Activated T-cell treated with anti-CD3 and anti-CD28 coated beads, Interleukin-2, amount 50 U/mL, for 72 hours (primary cell): ENCODE measurements around the gene SLC13A2. TPM values are rescaled to one million over a fixed set of nuclear protein-coding genes. Genes with fewer than 3 reads are reported as not detected.

Experiments used
- ATAC-seq, 2 donors: fragments of 150-1000 bp; cut with Tn5 transposase; replicated peaks in 1 of 2; 2 replicates each; pipeline ENCODE4 v1.10.0; 2021; ENCODE audit warnings: moderate library complexity in 2 of 2, mild to moderate bottlenecking in 1 of 2
- DNase-seq, 2 donors: peaks; one replicate each; pipeline ENCODE4 v3.0.0; 2021 to 2022; ENCODE audit warnings: mixed read lengths in 1 of 2
- H3K27ac Mint-ChIP-seq: one replicate; pipeline ENCODE4 v1.8.0; 2022; ENCODE audit warnings: mild to moderate bottlenecking, moderate library complexity, mixed read lengths
- H3K27me3 Mint-ChIP-seq: one replicate; pipeline ENCODE4 v1.8.0; 2022; ENCODE audit warnings: low read depth, mixed read lengths
- H3K36me3 Mint-ChIP-seq, 2 donors: one replicate each; pipeline ENCODE4 v1.8.0; 2022; ENCODE audit warnings: mixed read lengths in 2 of 2, mild to moderate bottlenecking in 1 of 2; ENCODE audit not compliant: insufficient read depth in 2 of 2
- H3K4me1 Mint-ChIP-seq: one replicate; pipeline ENCODE4 v1.8.0; 2022; ENCODE audit warnings: low read depth, mixed read lengths
- H3K4me3 Mint-ChIP-seq, 2 donors: one replicate each; pipeline ENCODE4 v1.8.0; 2022; ENCODE audit warnings: mild to moderate bottlenecking in 2 of 2, mixed read lengths in 2 of 2, moderate library complexity in 2 of 2
- H3K9me3 Mint-ChIP-seq, 2 donors: one replicate each; pipeline ENCODE4 v1.8.0; 2022; ENCODE audit warnings: mixed read lengths in 2 of 2
- total RNA-seq, 2 donors: library from RNA; stranded (reverse); gene quantifications; one replicate each; pipeline ENCODE4 v1.2.3, GENCODE V29; 2022

Gene SLC13A2
- total RNA-seq, 2 donors from 2014 or later, result not detected

GRCh38 chr17:28503420-28503819 lies 30.0 kb downstream of the SLC13A2 start:
- Mint-ChIP-seq H3K4me1 (no peaks in the 10 kb centered on the region), H3K27me3 (no peaks in the 10 kb centered on the region), H3K4me3 (no peak overlapping the region), H3K36me3 (no peaks in the 10 kb centered on the region), H3K9me3 (no peaks in the 10 kb centered on the region), H3K27ac (no peak overlapping the region)
- no peak for DNase-seq
- ATAC-seq, result no peak

- H3K27me3 Mint-ChIP-seq, result peaks cover 8% of the 10 kb centered on the region
- no peak for DNase-seq
- H3K36me3 Mint-ChIP-seq, result no peaks in the 10 kb centered on the region
- H3K9me3 Mint-ChIP-seq, result no peaks in the 10 kb centered on the region
- no peak within 1 kb of the TSS for H3K27ac Mint-ChIP-seq
- no peaks in the 10 kb centered on the region for H3K4me1 Mint-ChIP-seq
- no peak for ATAC-seq
- H3K4me3 Mint-ChIP-seq, result no peak within 1 kb of the TSS
These were observed 32.7 kb downstream of the SLC13A2 start, which contains the start of gene FOXN1 for GRCh38 chr17:28505986-28506665. TSS of gene FOXN1 (plus strand) at chr17:28506348. CDS start at chr17:28523970, 17,622 bp downstream.

GRCh38 chr17:28506763-28507487 lies 33.5 kb downstream of the SLC13A2 start:
- no peak overlapping the region for H3K27ac Mint-ChIP-seq
- H3K27me3 Mint-ChIP-seq, result peaks cover 8% of the 10 kb centered on the region
- no peaks in the 10 kb centered on the region for H3K4me1 Mint-ChIP-seq
- no peak for ATAC-seq
- H3K9me3 Mint-ChIP-seq, result no peaks in the 10 kb centered on the region
- H3K36me3 Mint-ChIP-seq, result no peaks in the 10 kb centered on the region
- no peak for DNase-seq
- no peak overlapping the region for H3K4me3 Mint-ChIP-seq

GRCh38 chr17:28507567-28508203 lies 34.2 kb downstream of the SLC13A2 start:
- H3K27ac Mint-ChIP-seq, result no peak overlapping the region
- H3K4me1 Mint-ChIP-seq, result no peaks in the 10 kb centered on the region
- H3K4me3 Mint-ChIP-seq, result no peak overlapping the region
- no peaks in the 10 kb centered on the region for H3K9me3 Mint-ChIP-seq
- peaks cover 8% of the 10 kb centered on the region for H3K27me3 Mint-ChIP-seq
- ATAC-seq (no peak), DNase-seq (no peak)
- no peaks in the 10 kb centered on the region for H3K36me3 Mint-ChIP-seq

- H3K9me3 Mint-ChIP-seq, result no peaks in the 10 kb centered on the region
- DNase-seq (no peak), ATAC-seq (no peak)
- H3K36me3 Mint-ChIP-seq, result no peaks in the 10 kb centered on the region
- H3K27me3 Mint-ChIP-seq, result peaks cover 8% of the 10 kb centered on the region
- no peaks in the 10 kb centered on the region for H3K4me1 Mint-ChIP-seq
- no peak overlapping the region for H3K4me3 Mint-ChIP-seq
- H3K27ac Mint-ChIP-seq, result no peak overlapping the region
These were observed 34.8 kb downstream of the SLC13A2 start for GRCh38 chr17:28508211-28508724.

GRCh38 chr17:28509789-28510188 lies 36.3 kb downstream of the SLC13A2 start:
- ATAC-seq, result no peak
- no peak for DNase-seq
- no peaks in the 10 kb centered on the region for H3K9me3 Mint-ChIP-seq
- H3K4me3 Mint-ChIP-seq, result no peak overlapping the region
- peaks cover 8% of the 10 kb centered on the region for H3K27me3 Mint-ChIP-seq
- no peaks in the 10 kb centered on the region for H3K4me1 Mint-ChIP-seq
- H3K36me3 Mint-ChIP-seq, result no peaks in the 10 kb centered on the region
- H3K27ac Mint-ChIP-seq, result no peak overlapping the region

- DNase-seq, result no peak
- H3K9me3 Mint-ChIP-seq, result peaks cover 0 to 4% of the 10 kb centered on the region in 2 donors
- H3K36me3 Mint-ChIP-seq, result no peaks in the 10 kb centered on the region
- no peak for ATAC-seq
- peaks cover 8% of the 10 kb centered on the region for H3K27me3 Mint-ChIP-seq
- no peaks in the 10 kb centered on the region for H3K4me1 Mint-ChIP-seq
- H3K4me3 Mint-ChIP-seq, result no peak overlapping the region
- no peak overlapping the region for H3K27ac Mint-ChIP-seq
These were observed 38.5 kb downstream of the SLC13A2 start for GRCh38 chr17:28511858-28512461.

GRCh38 chr17:28513476-28513875 lies 40.0 kb downstream of the SLC13A2 start:
- Mint-ChIP-seq H3K4me1 (no peaks in the 10 kb centered on the region), H3K9me3 (peaks cover 0 to 4% of the 10 kb centered on the region in 2 donors), H3K4me3 (no peak overlapping the region), H3K27ac (no peak overlapping the region), H3K36me3 (peaks cover 0 to 2% of the 10 kb centered on the region in 2 donors), H3K27me3 (peaks cover 8% of the 10 kb centered on the region)
- DNase-seq (no peak), ATAC-seq (no peak)

- Mint-ChIP-seq H3K36me3 (peaks cover 0 to 2% of the 10 kb centered on the region in 2 donors), H3K9me3 (peaks cover 0 to 4% of the 10 kb centered on the region in 2 donors), H3K4me1 (no peaks in the 10 kb centered on the region), H3K27ac (no peak overlapping the region), H3K27me3 (peaks cover 8% of the 10 kb centered on the region), H3K4me3 (no peak overlapping the region)
- DNase-seq (no peak), ATAC-seq (no peak)
These were observed 41.1 kb downstream of the SLC13A2 start for GRCh38 chr17:28514561-28515002.

GRCh38 chr17:28515518-28515917 lies 42.1 kb downstream of the SLC13A2 start:
- ATAC-seq (no peak), DNase-seq (no peak)
- H3K27me3 Mint-ChIP-seq, result peaks cover under 1% of the 10 kb centered on the region
- no peaks in the 10 kb centered on the region for H3K4me1 Mint-ChIP-seq
- peaks cover 0 to 4% of the 10 kb centered on the region in 2 donors for H3K9me3 Mint-ChIP-seq
- H3K27ac Mint-ChIP-seq, result no peak overlapping the region
- peaks cover 0 to 2% of the 10 kb centered on the region in 2 donors for H3K36me3 Mint-ChIP-seq
- no peak overlapping the region for H3K4me3 Mint-ChIP-seq

- H3K4me3 Mint-ChIP-seq, result no peak overlapping the region
- peaks cover 0 to 2% of the 10 kb centered on the region in 2 donors for H3K36me3 Mint-ChIP-seq
- ATAC-seq (no peak), DNase-seq (no peak)
- H3K27ac Mint-ChIP-seq, result no peak overlapping the region
- no peaks in the 10 kb centered on the region for H3K4me1 Mint-ChIP-seq
- H3K27me3 Mint-ChIP-seq, result no peaks in the 10 kb centered on the region
- peaks cover 0 to 4% of the 10 kb centered on the region in 2 donors for H3K9me3 Mint-ChIP-seq
These were observed 44.7 kb downstream of the SLC13A2 start for GRCh38 chr17:28518132-28518531.

- DNase-seq, result no peak
- H3K27me3 Mint-ChIP-seq, result no peaks in the 10 kb centered on the region
These were observed 45.1 kb downstream of the SLC13A2 start for GRCh38 chr17:28518578-28518977.

GRCh38 chr17:28519236-28519635 lies 45.8 kb downstream of the SLC13A2 start:
- Mint-ChIP-seq H3K4me1 (no peaks in the 10 kb centered on the region), H3K36me3 (peaks cover 0 to 2% of the 10 kb centered on the region in 2 donors), H3K27me3 (no peaks in the 10 kb centered on the region), H3K4me3 (no peak overlapping the region), H3K27ac (no peak overlapping the region), H3K9me3 (peaks cover 0 to 4% of the 10 kb centered on the region in 2 donors)
- DNase-seq (no peak), ATAC-seq (no peak)

More at GRCh38 chr17:28518578-28518977, 45.1 kb downstream of the SLC13A2 start:
- Mint-ChIP-seq H3K36me3 (peaks cover 0 to 2% of the 10 kb centered on the region in 2 donors), H3K27ac (no peak overlapping the region), H3K4me3 (no peak overlapping the region), H3K4me1 (no peaks in the 10 kb centered on the region), H3K9me3 (peaks cover 0 to 4% of the 10 kb centered on the region in 2 donors)
- no peak for ATAC-seq
